Tibial nerve (tissue), 4 donors: ENCODE results near the gene ZNF836. TPM values are rescaled to one million over a fixed set of nuclear protein-coding genes. Genes with fewer than 3 reads are reported as not detected.

ENCODE experiments used
- DNase-seq, 2 donors: peaks; one replicate each; pipeline ENCODE4 v3.0.0-alpha.2; 2019; ENCODE audit warnings: low spot score in 2 of 2
- H3K27ac ChIP-seq, 4 donors: fragments of 200-600 bp; sonication (generic) in 3 of 4; one replicate each; pipeline ENCODE4 v1.5.1; 2017 to 2019; ENCODE audit warnings: mild to moderate bottlenecking in 1 of 4
- H3K27me3 ChIP-seq, 2 donors: fragments of 200-600 bp; sonication (generic) in 1 of 2; one replicate each; pipeline versions ENCODE4 v1.5.1 to v1.6.0; 2017 to 2019
- H3K36me3 ChIP-seq, 3 donors: fragments of 200-600 bp; sonication (generic); one replicate each; pipeline ENCODE4 v1.5.1; 2018 to 2019
- H3K4me1 ChIP-seq, 4 donors: fragments of 200-600 bp; sonication (generic) in 3 of 4; one replicate each; pipeline ENCODE4 v1.5.1; 2017 to 2019
- H3K4me3 ChIP-seq, 4 donors: fragments of 200-600 bp; sonication (generic) in 3 of 4; one replicate each; pipeline ENCODE4 v1.5.1; 2017 to 2019; ENCODE audit warnings: mild to moderate bottlenecking in 1 of 4, moderate library complexity in 1 of 4
- H3K9me3 ChIP-seq, 4 donors: fragments of 200-600 bp; sonication (generic) in 3 of 4; one replicate each; pipeline ENCODE4 v1.5.1; 2017 to 2019
- CTCF ChIP-seq, 5 experiments: fragments of 200-600 bp in 3 of 5; fragments of 450-650 bp in 2 of 5; sonication (generic) in 3 of 5; IDR thresholded peaks; one replicate each; pipeline ENCODE4 v1.5.1; 2016 to 2019; ENCODE audit warnings: antibody characterized with exemption in 5 of 5, mild to moderate bottlenecking in 3 of 5, moderate library complexity in 2 of 5
- EP300 ChIP-seq, 2 donors: sonication (generic); formaldehyde crosslinking; IDR thresholded peaks; one replicate each; pipeline ENCODE4 v1.6.1; 2017; ENCODE audit warnings: antibody characterized with exemption in 2 of 2, mild to moderate bottlenecking in 1 of 2
- POLR2A ChIP-seq, 2 donors: fragments of 450-650 bp; IDR thresholded peaks; one replicate each; pipeline ENCODE4 v1.6.1; 2017; ENCODE audit warnings: antibody characterized with exemption in 2 of 2, mild to moderate bottlenecking in 2 of 2, moderate library complexity in 2 of 2
- WGBS, 2 donors: methylation state at CpG; one replicate each; pipeline ENCODE4 v1.1.5; 2018; 5-methylcytosine and 5-hydroxymethylcytosine counted together
- total RNA-seq, 4 donors: library from RNA; depleted of rRNA; stranded (reverse); fragments of >200 nt; gene quantifications; one replicate each; pipeline ENCODE4 v1.1.0, GENCODE V29; 2016

ZNF836 gene
- total RNA-seq, 4 donors from 2014 or later = 7.1 to 17.1 (median 9.8) TPM

DNA sequence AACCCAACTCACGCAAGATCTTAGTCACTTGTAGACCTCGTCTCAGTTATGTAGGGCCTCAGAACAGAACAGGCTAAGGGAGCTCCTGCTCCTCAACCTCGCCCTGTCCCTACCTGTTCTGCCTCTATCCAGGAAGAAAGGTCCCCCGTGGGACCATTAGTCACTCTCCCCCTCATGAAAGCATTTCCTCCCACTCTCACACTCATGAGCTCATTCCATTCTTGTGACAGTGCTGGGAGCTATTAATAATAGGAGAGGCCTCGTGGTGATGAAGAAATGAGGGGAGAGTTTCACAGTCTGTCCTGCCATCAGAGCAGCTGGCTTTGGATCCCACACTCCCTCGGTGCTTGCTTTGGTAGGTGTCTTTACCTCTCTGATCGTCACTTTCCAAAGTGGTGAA is 28.6 kb upstream of the ZNF836 start:
- peak overlapping the region in 3 of 4 donors; percentile 25 to 77 (median 58) for H3K27ac ChIP-seq
- peak in 1 of 2 donors; percentile 57 for DNase-seq
- no peaks in the 10 kb centered on the region for H3K27me3 ChIP-seq
- H3K36me3 ChIP-seq = peaks cover 2 to 71% (median 7%) of the 10 kb centered on the region in 3 donors
- H3K4me1 ChIP-seq = peaks cover 0 to 73% (median 10%) of the 10 kb centered on the region in 4 donors
- no peaks in the 10 kb centered on the region for H3K9me3 ChIP-seq
- WGBS, 2 donors = 59 to 64% methylated on average over 7 of the region's 7 CpGs
- no peak overlapping the region for H3K4me3 ChIP-seq
- TF ChIP-seq EP300 (IDR thresholded peaks at IDR 0.05) = peak in 1 of 2 donors; percentile 49
- TF ChIP-seq CTCF (IDR thresholded peaks at IDR 0.05) = no peak

DNA sequence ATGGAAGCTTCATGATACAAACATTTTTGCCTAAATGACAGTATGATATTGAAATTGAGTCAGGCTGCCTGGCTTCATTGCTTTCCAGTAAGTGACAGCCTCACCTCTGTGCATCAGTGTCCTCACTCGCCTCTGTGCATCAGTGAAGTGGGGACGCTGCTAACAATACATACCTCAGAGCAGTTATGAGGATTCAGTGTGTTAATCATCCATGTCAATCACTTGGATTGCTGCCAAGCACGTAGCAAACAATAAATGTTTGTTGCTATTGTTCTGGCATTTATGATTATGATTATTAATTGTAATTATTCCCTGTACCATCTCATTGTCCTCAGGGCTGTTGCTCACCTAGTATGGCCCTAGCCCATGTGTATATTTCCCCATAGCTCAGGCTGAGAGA is 27.3 kb upstream of the ZNF836 start:
- peaks cover 2 to 66% (median 4%) of the 10 kb centered on the region in 3 donors for H3K36me3 ChIP-seq

DNA sequence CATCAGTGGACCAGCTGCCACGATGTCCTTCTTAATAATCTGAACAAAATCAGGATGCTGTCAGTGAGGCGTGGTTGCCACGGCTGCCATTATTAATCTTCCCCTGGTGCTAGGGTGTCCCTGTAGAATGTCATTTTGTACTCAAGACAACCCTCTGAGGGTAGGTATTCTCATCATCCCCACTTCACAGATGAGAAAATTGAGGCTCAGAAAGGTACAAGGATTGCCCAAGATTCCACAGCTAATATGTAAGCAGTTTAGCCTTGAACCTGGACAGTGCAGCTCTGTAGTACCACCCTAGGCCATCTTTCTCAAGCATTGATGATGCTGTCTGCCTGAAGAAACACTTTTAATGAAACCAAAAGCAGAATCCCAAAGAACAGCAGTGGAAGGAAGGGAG is 26.5 kb upstream of the ZNF836 start:
- peaks cover 2 to 59% (median 4%) of the 10 kb centered on the region in 3 donors for H3K36me3 ChIP-seq
- no peak overlapping the region for H3K4me3 ChIP-seq
- H3K9me3 ChIP-seq = no peaks in the 10 kb centered on the region
- DNase-seq = no peak
- WGBS, 2 donors = 87 to 89% methylated on average over 3 of the region's 3 CpGs
- H3K27me3 ChIP-seq = no peaks in the 10 kb centered on the region
- TF ChIP-seq CTCF (IDR thresholded peaks at IDR 0.05) (no peak), POLR2A (IDR thresholded peaks at IDR 0.05) (no peak), EP300 (IDR thresholded peaks at IDR 0.05) (no peak)
- H3K4me1 ChIP-seq = peaks cover 0 to 88% (median 15%) of the 10 kb centered on the region in 4 donors
- no peak overlapping the region for H3K27ac ChIP-seq

More for the DNA sequence above, 27.3 kb upstream of the ZNF836 start:
- DNase-seq = no peak
- H3K9me3 ChIP-seq = no peaks in the 10 kb centered on the region
- H3K27ac ChIP-seq = peak overlapping the region in 1 of 4 donors; percentile 11
- H3K4me3 ChIP-seq = no peak overlapping the region
- no peak for TF ChIP-seq POLR2A (IDR thresholded peaks at IDR 0.05)
- no peak for TF ChIP-seq CTCF (IDR thresholded peaks at IDR 0.05)
- TF ChIP-seq EP300 (IDR thresholded peaks at IDR 0.05) = no peak
- 50 to 61% methylated on average over 3 of the region's 3 CpGs for WGBS, 2 donors
- H3K4me1 ChIP-seq = peaks cover 0 to 81% (median 12%) of the 10 kb centered on the region in 4 donors
- no peaks in the 10 kb centered on the region for H3K27me3 ChIP-seq

GRCh38 chr19:52196256-52196967 is 25.0 kb upstream of the ZNF836 start:
- TF ChIP-seq EP300 (IDR thresholded peaks at IDR 0.05) = no peak
- no peak for TF ChIP-seq CTCF (IDR thresholded peaks at IDR 0.05)
- no peak for TF ChIP-seq POLR2A (IDR thresholded peaks at IDR 0.05)
- Histone ChIP-seq H3K9me3 (no peaks in the 10 kb centered on the region), H3K27me3 (no peaks in the 10 kb centered on the region), H3K4me3 (no peak overlapping the region), H3K36me3 (peaks cover 0 to 43% (median 4%) of the 10 kb centered on the region in 3 donors), H3K4me1 (peaks cover 0 to 90% (median 27%) of the 10 kb centered on the region in 4 donors), H3K27ac (no peak overlapping the region)
- WGBS, 2 donors = 89 to 91% methylated on average over 5 of the region's 5 CpGs
- DNase-seq = no peak

- Histone ChIP-seq H3K27me3 (no peaks in the 10 kb centered on the region), H3K36me3 (peaks cover 0 to 26% (median 0%) of the 10 kb centered on the region in 3 donors), H3K4me3 (peak overlapping the region in 1 of 4 donors; percentile 94), H3K27ac (peak overlapping the region in 3 of 4 donors; percentile 97 to 99 (median 97)), H3K9me3 (no peaks in the 10 kb centered on the region), H3K4me1 (peaks cover 0 to 70% (median 30%) of the 10 kb centered on the region in 4 donors)
- no peak for DNase-seq
- WGBS, 2 donors = 33 to 38% methylated on average over 2 of the region's 2 CpGs
- TF ChIP-seq POLR2A (IDR thresholded peaks at IDR 0.05) = no peak
- no peak for TF ChIP-seq CTCF (IDR thresholded peaks at IDR 0.05)
- TF ChIP-seq EP300 (IDR thresholded peaks at IDR 0.05) = no peak
Measured at GRCh38 chr19:52191951-52192350, 20.5 kb upstream of the ZNF836 start.
